H1 (cell line): ENCODE measurements around the gene EFEMP2. TPM values are rescaled to one million over a fixed set of nuclear protein-coding genes. Genes with fewer than 3 reads are reported as not detected.

Experiments used
- JUND ChIP-seq: IDR thresholded peaks from 2 replicates; pipeline ENCODE4 v1.6.1; 2011; ENCODE audit warnings: mild to moderate bottlenecking, improper control_type of control experiment, low read length
- KDM1A ChIP-seq: fragments of 200-600, 300-600 bp; sonication (generic); IDR thresholded peaks from 2 replicates; pipeline ENCODE4 v1.7.1; 2016; ENCODE audit warnings: mild to moderate bottlenecking, low read length, borderline replicate concordance
- polyA plus RNA-seq, 7 experiments: library from polyadenylated mRNA; depleted of rRNA in 3 of 7; stranded (reverse) in 5 of 7; unstranded in 2 of 7; fragments of >200 nt in 5 of 7; fragments of 200-250 nt in 2 of 7; gene quantifications; 1 replicate in 5 of 7; 2 replicates in 1 of 7; 4 replicates in 1 of 7; pipeline versions ENCODE4 v1.2.1 to v1.2.3, GENCODE V29; 2011 to 2013; ENCODE audit warnings: missing spikeins in 2 of 7, mixed read lengths in 2 of 7
- total RNA-seq: library from RNA; stranded (reverse); fragmentation: NEBNext Ultra II Directional; extraction: Animal tissue kit (Norgen Biotek cat#: 25700); gene quantifications from 2 replicates; pipeline ENCODE4 v1.2.1, GENCODE V29; 2021

EFEMP2 gene
- total and polyA plus RNA-seq, 2 of the 8 experiments (the other 6 are each of a cell fraction or from before 2014, with no cell fraction given), result 8.8 to 17.2 TPM

DNA sequence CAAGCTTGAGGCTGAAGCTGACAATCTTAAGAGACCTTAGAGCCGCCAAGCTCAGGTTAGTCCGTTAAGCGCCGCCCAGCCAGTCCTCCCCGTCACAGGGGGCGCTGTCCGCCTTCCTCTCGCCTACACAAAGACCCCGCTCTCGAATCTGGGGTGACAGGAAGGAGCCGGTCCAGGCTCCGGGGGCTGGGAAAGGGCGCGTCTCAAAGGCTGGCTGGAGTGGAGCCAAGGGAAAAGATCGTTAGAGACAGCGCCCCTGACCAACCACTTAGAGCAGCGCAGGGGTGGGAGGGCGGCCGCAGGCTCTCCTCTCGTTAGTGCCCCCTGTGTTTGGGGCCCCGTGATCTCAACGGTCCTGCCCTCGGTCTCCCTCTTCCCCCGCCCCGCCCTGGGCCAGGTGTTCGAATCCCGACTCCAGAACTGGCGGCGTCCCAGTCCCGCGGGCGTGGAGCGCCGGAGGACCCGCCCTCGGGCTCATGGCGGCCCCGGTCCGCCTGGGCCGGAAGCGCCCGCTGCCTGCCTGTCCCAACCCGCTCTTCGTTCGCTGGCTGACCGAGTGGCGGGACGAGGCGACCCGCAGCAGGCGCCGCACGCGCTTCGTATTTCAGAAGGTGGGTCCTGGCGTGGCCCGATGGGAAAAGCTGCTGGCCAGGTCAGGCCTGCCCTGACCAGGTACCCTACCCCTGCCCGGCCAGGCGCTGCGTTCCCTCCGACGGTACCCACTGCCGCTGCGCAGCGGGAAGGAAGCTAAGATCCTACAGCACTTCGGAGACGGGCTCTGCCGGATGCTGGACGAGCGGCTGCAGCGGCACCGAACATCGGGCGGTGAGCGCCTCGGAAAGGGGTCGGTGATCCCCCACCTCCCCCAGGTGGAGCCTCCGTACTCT, 12.1 kb downstream of the EFEMP2 start, which contains the start of gene MUS81 (continued):
- no peak for TF ChIP-seq KDM1A
- no peak for TF ChIP-seq JUND
